NCI-H1436 treated with DMSO at 0.1 percent for 48 hours (cell line): ENCODE data around the gene PRG3.
"Not testable (repeated sequence)": the region's sequence is repeated elsewhere in the genome, so short reads cannot be mapped to it uniquely, and the experiment has no call there.

Experiments used
- DNase-seq: peaks from one replicate; lab custom pipeline; 2025; lab: John Stamatoyannopoulos, UW

PRG3 gene

DNA sequence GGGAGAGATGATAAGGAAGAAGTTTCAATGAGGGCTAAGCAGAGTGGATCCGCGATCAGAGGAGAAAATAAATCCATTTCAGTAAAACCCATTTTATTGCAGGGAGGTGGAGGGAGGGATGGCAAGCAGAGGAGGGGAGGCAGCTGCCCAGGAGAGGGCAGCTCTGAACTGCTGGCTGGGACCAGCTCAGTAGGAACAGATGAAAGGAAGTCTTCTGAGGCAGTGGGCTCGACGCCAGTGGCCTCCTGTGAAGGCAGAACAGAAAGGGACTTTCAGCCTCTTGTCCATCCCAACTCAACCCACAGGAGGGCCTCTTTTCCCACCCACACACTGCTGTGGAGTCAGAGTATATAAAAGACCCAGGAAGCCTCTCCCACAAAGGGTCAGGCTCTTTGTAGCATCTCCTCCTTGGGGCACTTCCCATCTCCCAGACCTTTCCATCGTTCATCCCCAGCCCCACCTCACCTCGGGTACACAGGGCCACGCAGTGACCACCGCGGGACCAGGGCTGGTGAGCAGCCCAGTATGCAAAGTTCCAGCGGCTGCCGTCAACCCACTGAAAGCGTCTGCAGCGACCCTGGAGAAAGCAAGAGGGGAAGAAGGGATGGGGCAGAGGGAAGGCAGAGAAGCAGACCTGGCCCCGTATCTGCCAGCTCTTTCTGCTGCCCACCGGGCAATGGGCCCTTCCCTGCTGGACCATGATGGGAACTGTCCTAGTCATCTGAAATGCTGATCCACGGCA is 6.5 kb upstream of the PRG3 start:
- DNase-seq: no peak

GRCh38 chr11:57386178-57386940 is 5.4 kb upstream of the PRG3 start:
- no peak for DNase-seq

DNA sequence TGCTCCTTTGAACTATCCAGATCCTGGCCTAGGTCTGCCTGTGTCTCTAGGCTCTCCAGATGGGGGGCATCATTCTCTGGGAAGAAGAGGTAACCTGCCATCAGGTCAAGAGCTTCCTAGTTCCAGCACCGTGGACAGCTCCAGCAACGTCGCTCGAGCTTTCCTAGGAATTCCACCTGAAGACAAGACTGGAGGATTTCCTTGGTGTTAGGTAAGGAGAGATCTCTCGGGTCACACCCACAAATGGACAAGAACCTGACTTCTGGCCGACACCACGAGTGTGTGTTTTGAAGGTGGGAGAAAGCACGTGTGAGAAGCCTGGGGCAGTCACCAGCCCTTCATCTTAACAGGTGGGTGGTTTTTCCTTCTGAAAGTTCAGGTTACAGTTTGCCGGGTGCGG is 1.2 kb downstream of the PRG3 start:
- no peak for DNase-seq

DNA sequence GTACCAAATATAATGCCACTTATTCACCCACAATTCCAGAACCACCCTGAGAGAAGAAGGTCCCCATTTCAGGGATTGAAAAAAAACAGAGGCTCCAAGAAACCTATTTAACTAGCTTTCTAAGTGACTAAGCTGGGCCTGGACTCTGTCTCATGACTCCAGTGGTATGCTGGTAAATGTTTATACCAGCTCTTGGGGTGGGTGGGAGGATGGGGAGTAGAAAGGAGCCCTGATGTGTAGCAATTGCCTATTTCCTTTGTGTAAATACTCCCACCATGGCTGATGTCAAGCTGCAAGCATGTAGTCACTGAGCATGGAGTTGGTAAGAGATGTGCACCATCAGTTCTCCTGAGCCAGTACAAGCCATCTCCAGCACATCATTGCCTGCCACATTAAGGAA is 2.8 kb downstream of the PRG3 start:
- no peak for DNase-seq

DNA sequence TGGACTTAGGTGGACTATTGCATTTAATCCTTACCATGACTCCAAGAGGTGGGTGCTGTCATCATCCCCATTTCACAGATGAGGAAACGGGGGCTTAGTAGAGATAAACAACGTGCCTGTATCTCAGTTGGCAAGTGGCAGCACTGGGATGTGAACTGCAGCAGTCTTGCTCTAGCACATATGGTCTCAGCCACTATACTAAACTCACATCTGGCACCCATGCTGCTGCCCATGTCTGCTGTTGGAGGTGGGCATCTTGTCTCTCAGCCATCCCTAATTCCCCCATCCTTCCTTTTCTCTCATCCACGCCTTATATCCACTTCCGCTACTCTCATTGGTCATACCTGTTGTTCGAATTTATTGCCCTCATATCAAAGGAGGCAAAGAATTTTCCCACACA is 3.8 kb downstream of the PRG3 start:
- no peak for DNase-seq

DNA sequence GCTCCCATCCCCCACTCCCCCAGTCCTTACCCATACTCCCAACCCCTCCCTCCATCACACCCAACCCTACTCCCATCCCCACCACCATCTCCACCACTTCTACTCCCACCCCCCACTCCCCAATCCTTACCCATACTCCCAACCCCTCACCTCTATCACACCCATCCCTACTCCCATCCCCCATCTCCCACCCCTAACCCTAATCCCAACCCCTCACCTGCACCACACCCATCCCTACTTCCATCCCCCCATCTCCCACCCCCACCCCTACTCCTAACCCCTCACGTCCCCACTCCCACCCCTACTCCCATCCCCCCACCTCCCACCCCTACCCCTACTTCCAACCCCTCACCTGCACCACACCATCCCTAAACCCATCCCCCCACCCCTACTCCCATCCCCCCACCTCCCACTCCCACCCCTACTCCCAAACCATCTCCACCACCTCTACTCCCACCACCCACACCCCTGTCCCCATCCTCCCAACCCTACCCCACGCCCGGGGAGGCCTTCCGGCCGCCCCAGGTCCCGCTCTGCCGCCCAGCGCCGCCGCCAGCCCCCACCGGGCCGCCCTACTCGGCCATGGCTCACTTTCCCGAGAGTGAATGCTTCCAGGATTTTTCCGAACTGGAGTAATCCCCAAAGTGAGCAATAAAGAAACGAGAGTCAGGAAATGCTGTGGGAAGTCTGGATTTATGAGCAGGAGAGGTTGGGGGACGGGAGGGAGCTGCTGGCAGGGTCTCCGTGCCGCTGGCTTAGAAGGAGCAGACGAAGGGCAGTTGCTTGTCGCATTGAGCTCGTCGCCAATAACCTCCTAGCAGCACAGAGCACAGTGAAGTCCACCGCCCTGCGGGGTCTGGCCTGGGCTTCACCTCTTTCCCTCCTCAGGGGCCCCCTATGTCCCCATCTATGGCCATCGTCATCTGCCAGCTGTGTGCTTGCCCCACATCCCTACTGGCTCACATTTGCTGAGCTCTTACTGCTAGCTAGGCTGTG is 4.6 kb downstream of the PRG3 start:
- no peak for DNase-seq

- no peak for DNase-seq
These were observed 5.5 kb downstream of the PRG3 start for GRCh38 chr11:57375490-57375889.

DNA sequence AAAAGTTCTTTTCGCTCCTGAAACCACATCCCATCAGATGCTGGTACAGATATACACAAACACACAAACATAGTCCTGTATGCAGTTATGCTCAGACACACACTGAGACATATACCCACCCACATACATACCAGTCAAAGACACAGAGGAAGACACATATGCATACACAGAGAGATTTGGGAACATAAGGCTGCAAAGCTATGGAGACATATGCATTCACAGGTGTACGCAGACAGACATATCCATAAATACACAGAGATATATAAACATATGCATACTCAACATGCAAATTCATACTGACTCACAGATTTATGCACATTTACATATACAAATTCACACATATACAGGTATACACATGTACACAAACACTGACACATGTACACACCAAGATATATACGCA is 6.0 kb downstream of the PRG3 start:
- DNase-seq: no peak

DNA sequence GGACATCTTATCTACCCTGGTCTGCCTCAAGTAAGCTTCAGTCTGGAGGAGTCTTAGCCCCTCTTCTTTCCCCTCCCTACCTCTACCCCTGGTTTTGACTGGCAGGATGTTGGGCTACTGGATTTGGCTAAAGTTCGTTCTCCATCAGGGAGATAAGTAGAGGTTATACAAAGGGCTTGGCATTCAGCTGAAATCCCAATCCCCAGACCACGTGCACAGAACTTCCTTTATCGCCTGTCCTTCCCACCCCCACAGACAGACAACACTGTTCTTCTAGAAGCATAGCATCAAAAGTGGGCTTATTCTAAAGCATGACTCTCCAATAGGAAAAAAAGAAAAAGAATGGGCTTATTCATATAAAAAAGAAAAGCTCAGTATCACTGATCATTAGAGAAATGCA is 7.8 kb downstream of the PRG3 start:
- no peak for DNase-seq

DNA sequence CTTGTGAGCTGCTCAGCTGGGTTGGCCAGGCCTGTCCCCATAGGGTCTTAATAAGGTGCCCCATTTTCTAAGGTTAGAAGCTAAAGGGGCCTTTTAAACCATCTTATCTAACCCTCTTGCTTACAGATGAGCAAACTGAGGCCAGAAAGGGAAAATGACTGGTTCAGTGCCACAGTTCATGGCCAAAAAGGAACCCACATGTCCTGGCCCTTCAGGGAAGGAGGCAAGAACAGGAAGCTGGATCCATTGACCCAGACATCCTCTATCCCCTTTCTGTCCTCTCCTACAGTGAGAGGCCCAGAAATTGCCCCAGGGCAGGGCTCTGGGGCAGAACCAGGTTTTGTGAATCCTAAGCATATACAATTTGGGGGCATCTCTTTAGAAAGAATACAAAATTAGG is 10.0 kb downstream of the PRG3 start:
- DNase-seq: no peak

GRCh38 chr11:57370251-57370650 is 10.7 kb downstream of the PRG3 start:
- no peak for DNase-seq

GRCh38 chr11:57368845-57369232 is 12.1 kb downstream of the PRG3 start:
- no peak for DNase-seq

- no peak for DNase-seq
These were observed 12.7 kb downstream of the PRG3 start for GRCh38 chr11:57368106-57368844.

GRCh38 chr11:57364851-57365660 is 15.9 kb downstream of the PRG3 start:
- no peak for DNase-seq

- no peak for DNase-seq
These were observed 17.5 kb downstream of the PRG3 start for GRCh38 chr11:57363131-57364080.

DNA sequence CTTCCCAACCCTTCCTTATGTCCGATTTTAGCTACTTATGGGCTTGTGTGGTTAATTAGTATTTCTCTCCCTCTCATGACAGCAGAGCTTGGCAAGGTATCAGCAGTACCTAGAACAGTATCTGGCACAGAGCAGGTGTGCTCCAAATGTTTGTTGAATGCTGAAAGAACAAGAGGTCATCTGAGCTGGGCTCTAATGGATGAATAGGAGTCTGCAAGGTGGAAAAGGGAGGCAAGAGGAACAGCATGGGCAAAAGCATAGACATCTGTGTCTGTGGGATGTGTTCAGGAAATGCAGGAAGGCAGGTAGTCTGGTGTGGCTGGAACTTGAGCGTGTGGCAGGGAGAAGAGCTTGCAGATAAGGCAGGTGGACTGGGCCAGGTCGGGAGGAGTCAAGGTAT is 19.0 kb downstream of the PRG3 start:
- no peak for DNase-seq

DNA sequence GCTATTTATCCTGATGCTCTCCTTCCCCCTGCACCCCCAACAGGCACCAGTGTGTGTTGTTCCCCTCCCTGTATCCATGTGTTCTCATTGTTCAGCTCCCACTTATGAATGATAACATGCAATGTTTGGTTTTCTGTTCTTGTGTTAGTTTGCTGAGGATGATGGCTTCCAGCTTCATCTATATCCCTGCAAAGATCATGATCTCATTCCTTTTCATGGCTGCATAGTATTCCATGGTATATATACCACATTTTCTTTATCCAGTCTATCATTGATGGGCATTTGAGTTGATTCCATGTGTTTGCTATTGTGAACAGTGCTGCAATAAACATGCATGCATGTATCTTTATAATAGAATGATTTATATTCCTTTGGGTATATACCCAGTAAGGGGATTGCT is 19.5 kb downstream of the PRG3 start:
- not testable (repeated sequence) for DNase-seq

DNA sequence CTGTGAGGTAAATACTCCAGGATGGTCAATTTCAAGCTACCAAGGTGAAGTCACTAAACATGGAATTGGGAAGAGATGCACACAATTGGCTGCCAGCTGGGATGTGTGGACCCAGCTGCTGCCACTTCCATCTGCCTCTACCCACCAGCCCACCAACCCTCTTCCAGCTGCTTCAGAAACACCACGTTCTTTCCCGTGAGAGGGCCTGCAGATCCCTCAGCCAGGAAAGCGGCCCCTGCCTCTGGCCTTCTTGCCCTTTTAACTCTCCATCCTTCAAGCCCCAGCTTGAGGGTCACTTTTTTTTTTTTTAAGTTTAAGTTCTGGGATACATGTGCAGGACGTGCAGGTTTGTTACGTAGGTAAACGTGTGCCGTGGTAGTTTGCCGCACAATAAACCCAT is 20.0 kb downstream of the PRG3 start:
- DNase-seq: no peak

DNA sequence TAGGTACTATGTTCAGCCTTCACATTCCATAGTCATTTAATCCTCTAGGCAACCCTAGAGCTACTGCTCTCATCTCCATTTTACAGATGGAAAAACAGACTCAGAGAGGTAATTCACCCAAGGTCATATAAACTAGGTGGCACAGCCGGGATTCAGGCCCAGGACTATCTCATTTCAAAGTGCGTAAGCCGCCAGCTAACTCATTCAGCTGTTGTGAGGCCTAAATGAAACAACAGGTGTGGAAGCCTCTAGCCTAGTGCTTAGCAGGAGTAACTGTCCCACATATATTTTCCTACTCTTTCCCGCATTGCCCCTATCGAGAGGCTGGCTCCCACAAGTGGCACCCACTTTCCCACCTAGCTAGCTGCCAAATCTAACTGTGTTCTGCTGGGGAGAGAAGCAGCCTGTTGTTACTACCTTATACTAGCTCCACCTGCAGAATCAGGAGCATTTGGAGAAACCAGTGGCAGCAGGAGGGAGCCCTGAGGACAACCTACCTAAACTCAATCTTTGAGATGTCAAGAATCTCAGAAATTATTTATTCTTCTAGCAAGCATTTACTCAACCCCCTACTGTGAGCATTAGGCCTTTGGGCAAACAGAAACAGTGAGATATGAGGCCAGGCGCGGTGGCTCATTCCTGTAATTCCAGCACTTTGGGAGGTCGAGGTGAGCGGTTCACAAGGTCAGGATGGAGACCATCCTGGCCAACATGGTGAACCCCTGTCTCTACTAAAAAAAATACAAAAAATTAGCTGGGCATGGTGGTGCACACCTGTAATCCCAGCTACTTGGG is 20.9 kb downstream of the PRG3 start:
- DNase-seq: no peak
